H1 (cell line): Measurements from ENCODE around the gene RNF212. TPM values are rescaled to one million over a fixed set of nuclear protein-coding genes. Genes with fewer than 3 reads are reported as not detected.

Experiments
- CTCF ChIA-PET: fragments of 300-600 bp; sonication (Branson Sonifier 250); formaldehyde crosslinking; loops from one replicate; lab custom pipeline; 2021; ENCODE audit not compliant: partially characterized antibody; lab: Charles Lee
- POLR2A ChIA-PET: fragments of 300-600 bp; sonication (Branson Sonifier 250); formaldehyde crosslinking; loops from one replicate; lab custom pipeline; 2021; ENCODE audit warnings: inconsistent platforms; ENCODE audit not compliant: partially characterized antibody; lab: Charles Lee
- DNase-seq, 2 experiments: peaks; one replicate each; pipeline versions ENCODE4 v3.0.0 to v3.0.0-alpha.2; 2010 to 2022; ENCODE audit warnings: low spot score in 2 of 2, low read depth in 1 of 2, mixed read lengths in 1 of 2
- FAIRE-seq: peaks from 2 replicates; lab custom pipeline; 2011; peaks lifted over from hg19 to GRCh38; lab: Jason Lieb, UNC
- H2AFZ ChIP-seq: 2 replicates; pipeline ENCODE4 v1.8.1; 2012; ENCODE audit warnings: low read length, inconsistent platforms
- H2AK5ac ChIP-seq: 2 replicates; pipeline ENCODE4 v1.6.1; 2013; ENCODE audit warnings: low read depth, low read length
- H2BK120ac ChIP-seq: replicated peaks from 2 replicates; pipeline ENCODE3; 2013; ENCODE audit warnings: low read depth, low read length, inconsistent platforms
- H2BK12ac ChIP-seq: 2 replicates; pipeline ENCODE4 v1.6.1; 2013; ENCODE audit warnings: low read depth, low read length
- H2BK15ac ChIP-seq: 2 replicates; pipeline ENCODE4 v1.6.1; 2013; ENCODE audit warnings: low read length
- H2BK20ac ChIP-seq: 2 replicates; pipeline ENCODE4 v1.6.1; 2013; ENCODE audit warnings: low read length
- H2BK5ac ChIP-seq: 2 replicates; pipeline ENCODE4 v1.6.1; 2013; ENCODE audit warnings: low read depth, low read length
- H3K14ac ChIP-seq: 2 replicates; pipeline ENCODE4 v1.6.1; 2013; ENCODE audit warnings: inconsistent platforms; ENCODE audit not compliant: insufficient read length
- H3K18ac ChIP-seq: 2 replicates; pipeline ENCODE4 v1.6.1; 2013; ENCODE audit warnings: low read length; ENCODE audit errors: extremely low read depth
- H3K23ac ChIP-seq: 2 replicates; pipeline ENCODE4 v1.6.1; 2013; ENCODE audit warnings: inconsistent platforms; ENCODE audit not compliant: insufficient read length
- H3K23me2 ChIP-seq: 2 replicates; pipeline ENCODE4 v1.6.1; 2013; ENCODE audit warnings: low read depth, low read length
- H3K27ac ChIP-seq: 2 replicates; pipeline ENCODE4 v1.6.1; 2011; ENCODE audit warnings: low read depth, low read length, inconsistent platforms
- H3K27me3 ChIP-seq, 4 experiments: replicated peaks in 1 of 4; 1 replicate in 1 of 4; 2 replicates in 3 of 4; pipeline versions ENCODE4 v1.6.1 to v1.8.1; 2011 to 2013; ENCODE audit warnings: low read length in 3 of 4, mild to moderate bottlenecking in 3 of 4, inconsistent platforms in 2 of 4, mixed read lengths in 2 of 4, moderate library complexity in 1 of 4; ENCODE audit not compliant: control insufficient read depth in 3 of 4, insufficient read depth in 3 of 4; ENCODE audit errors: extremely low read depth in 1 of 4
- H3K36me3 ChIP-seq, 4 experiments: 2 replicates each; pipeline versions ENCODE4 v1.6.1 to v1.8.1; 2011 to 2013; ENCODE audit warnings: mild to moderate bottlenecking in 4 of 4, low read length in 3 of 4, moderate library complexity in 2 of 4, control low read depth in 1 of 4, inconsistent platforms in 1 of 4; ENCODE audit not compliant: insufficient read depth in 4 of 4, control insufficient read depth in 2 of 4
- H3K4ac ChIP-seq: replicated peaks from 2 replicates; pipeline ENCODE3; 2013; ENCODE audit warnings: low read length, low read depth, mixed read lengths, inconsistent platforms; ENCODE audit not compliant: insufficient read length
- H3K4me1 ChIP-seq, 4 experiments: replicated peaks in 1 of 4; 1 replicate in 1 of 4; 2 replicates in 3 of 4; pipeline versions ENCODE4 v1.6.1 to v1.8.1; 2011 to 2013; ENCODE audit warnings: low read length in 3 of 4, inconsistent platforms in 2 of 4, mixed read lengths in 1 of 4; ENCODE audit not compliant: insufficient read depth in 4 of 4, control insufficient read depth in 3 of 4
- H3K4me2 ChIP-seq, 2 experiments: 2 replicates each; pipeline versions ENCODE4 v1.6.1 to v1.8.1; 2011 to 2013; ENCODE audit warnings: low read depth in 2 of 2, low read length in 2 of 2, control low read depth in 1 of 2, inconsistent platforms in 1 of 2, mild to moderate bottlenecking in 1 of 2; ENCODE audit not compliant: insufficient read depth in 1 of 2
- H3K4me3 ChIP-seq, 4 experiments: fragments of 200-600, 300-600 bp in 1 of 4; sonication (generic), shearing (Covaris generic), sonication (Bioruptor Twin) in 1 of 4; 2 replicates each; pipeline versions ENCODE4 v1.5.1 to v1.8.1; 2011 to 2016; ENCODE audit warnings: low read length in 4 of 4, low read depth in 3 of 4, control low read depth in 2 of 4, inconsistent platforms in 2 of 4, mild to moderate bottlenecking in 2 of 4, mixed read lengths in 1 of 4, moderate library complexity in 1 of 4; ENCODE audit not compliant: insufficient read depth in 2 of 4; ENCODE audit errors: extremely low read depth in 1 of 4
- H3K56ac ChIP-seq: replicated peaks from 2 replicates; pipeline ENCODE3; 2013; ENCODE audit warnings: low read depth, mild to moderate bottlenecking, mixed read lengths, low read length, inconsistent platforms; ENCODE audit not compliant: insufficient read length
- H3K79me1 ChIP-seq: 2 replicates; pipeline ENCODE4 v1.6.1; 2013; ENCODE audit warnings: low read depth, low read length, control low read depth
- H3K79me2 ChIP-seq, 2 experiments: 2 replicates each; pipeline versions ENCODE4 v1.6.1 to v1.8.1; 2012 to 2013; ENCODE audit warnings: low read length in 2 of 2, mild to moderate bottlenecking in 2 of 2, inconsistent platforms in 1 of 2; ENCODE audit not compliant: insufficient read depth in 2 of 2, control insufficient read depth in 1 of 2
- H3K9ac ChIP-seq, 4 experiments: replicated peaks in 1 of 4; 1 replicate in 1 of 4; 2 replicates in 3 of 4; pipeline versions ENCODE4 v1.6.1 to v1.8.1; 2011 to 2013; ENCODE audit warnings: low read depth in 3 of 4, low read length in 3 of 4, control low read depth in 2 of 4, mild to moderate bottlenecking in 2 of 4, moderate library complexity in 2 of 4, inconsistent platforms in 1 of 4; ENCODE audit errors: extremely low read depth in 1 of 4
- H3K9me3 ChIP-seq, 2 experiments: 2 replicates each; pipeline versions ENCODE4 v1.6.1 to v1.8.1; 2012 to 2013; ENCODE audit warnings: mild to moderate bottlenecking in 2 of 2, moderate library complexity in 2 of 2, control low read depth in 1 of 2, inconsistent platforms in 1 of 2, low read depth in 1 of 2, low read length in 1 of 2, mixed read lengths in 1 of 2; ENCODE audit not compliant: insufficient read depth in 2 of 2
- H4K20me1 ChIP-seq, 2 experiments: replicated peaks in 1 of 2; 2 replicates each; pipeline versions ENCODE3 to v1.8.1; 2011 to 2013; ENCODE audit warnings: inconsistent platforms in 2 of 2, low read length in 2 of 2, mild to moderate bottlenecking in 1 of 2; ENCODE audit not compliant: insufficient read depth in 2 of 2, control insufficient read depth in 1 of 2
- H4K5ac ChIP-seq: 2 replicates; pipeline ENCODE4 v1.6.1; 2013; ENCODE audit warnings: low read length, low read depth, mixed read lengths, inconsistent platforms; ENCODE audit not compliant: insufficient read length
- H4K8ac ChIP-seq: 2 replicates; pipeline ENCODE4 v1.8.0; 2013; ENCODE audit warnings: mild to moderate bottlenecking, moderate library complexity, low read length, inconsistent platforms; ENCODE audit not compliant: insufficient read depth; ENCODE audit errors: extremely low read depth
- H4K91ac ChIP-seq: replicated peaks from 2 replicates; pipeline ENCODE3; 2013; ENCODE audit warnings: low read length, mixed read lengths, inconsistent platforms; ENCODE audit not compliant: insufficient read length
- ATF2 ChIP-seq: IDR thresholded peaks from 2 replicates; pipeline ENCODE4 v1.6.1; 2012; ENCODE audit warnings: low read length, inconsistent platforms
- CBX8 ChIP-seq: fragments of 300-800, 300-1000 bp; sonication (generic); IDR thresholded peaks from 2 replicates; pipeline ENCODE4 v1.7.1; 2016; ENCODE audit warnings: low read depth, low read length, borderline replicate concordance
- GABPA ChIP-seq: IDR thresholded peaks from 2 replicates; pipeline ENCODE4 v1.6.1; 2011; ENCODE audit warnings: mild to moderate bottlenecking, low read length, moderate library complexity, borderline replicate concordance; ENCODE audit not compliant: insufficient read depth
- HDAC6 ChIP-seq: IDR thresholded peaks from one replicate; pipeline ENCODE4 v1.7.1; 2012; ENCODE audit warnings: low read depth, mild to moderate bottlenecking, inconsistent platforms, low read length, moderate library complexity
- KDM4A ChIP-seq: IDR thresholded peaks from one replicate; pipeline ENCODE4 v1.7.1; 2012; ENCODE audit warnings: low read depth, mild to moderate bottlenecking, moderate library complexity, low read length, inconsistent platforms; ENCODE audit not compliant: severe bottlenecking
- SIRT6 ChIP-seq: IDR thresholded peaks from one replicate; pipeline ENCODE4 v1.7.1; 2012; ENCODE audit warnings: low read length, inconsistent platforms
- SP1 ChIP-seq: IDR thresholded peaks from 2 replicates; pipeline ENCODE4 v1.6.1; 2011; ENCODE audit warnings: low read depth, low read length
- SP4 ChIP-seq: IDR thresholded peaks from 2 replicates; pipeline ENCODE4 v1.6.1; 2012; ENCODE audit warnings: low read length, inconsistent platforms
- whole genome bisulfite sequencing, 2 experiments: shearing (Covaris generic) in 1 of 2; methylation state at CpG; one replicate each; pipeline versions ENCODE4 v1.1.6 to v1.1.7; 2013 to 2015; ENCODE audit warnings: low lambda C conversion rate in 2 of 2, mixed read lengths in 2 of 2, inconsistent platforms in 1 of 2, low coverage in 1 of 2, missing lambda C conversion rate in 1 of 2; ENCODE audit not compliant: insufficient replicate concordance in 2 of 2, insufficient coverage in 1 of 2, insufficient read length in 1 of 2; ENCODE audit errors: extremely low coverage in 1 of 2, missing lambda C conversion rate in 1 of 2; 5-methylcytosine and 5-hydroxymethylcytosine counted together
- polyA plus RNA-seq, 7 experiments: library from polyadenylated mRNA; depleted of rRNA in 3 of 7; stranded (reverse) in 5 of 7; unstranded in 2 of 7; fragments of >200 nt in 5 of 7; fragments of 200-250 nt in 2 of 7; gene quantifications; 1 replicate in 5 of 7; 2 replicates in 1 of 7; 4 replicates in 1 of 7; pipeline versions ENCODE4 v1.2.1 to v1.2.3, GENCODE V29; 2011 to 2013; ENCODE audit warnings: missing spikeins in 2 of 7, mixed read lengths in 2 of 7
- total RNA-seq: library from RNA; stranded (reverse); fragmentation: NEBNext Ultra II Directional; extraction: Animal tissue kit (Norgen Biotek cat#: 25700); gene quantifications from 2 replicates; pipeline ENCODE4 v1.2.1, GENCODE V29; 2021

RNF212 gene
- total and polyA plus RNA-seq, 2 of the 8 experiments (the other 6 are each of a cell fraction or from before 2014, with no cell fraction given) = 3.4 to 5.4 TPM

DNA sequence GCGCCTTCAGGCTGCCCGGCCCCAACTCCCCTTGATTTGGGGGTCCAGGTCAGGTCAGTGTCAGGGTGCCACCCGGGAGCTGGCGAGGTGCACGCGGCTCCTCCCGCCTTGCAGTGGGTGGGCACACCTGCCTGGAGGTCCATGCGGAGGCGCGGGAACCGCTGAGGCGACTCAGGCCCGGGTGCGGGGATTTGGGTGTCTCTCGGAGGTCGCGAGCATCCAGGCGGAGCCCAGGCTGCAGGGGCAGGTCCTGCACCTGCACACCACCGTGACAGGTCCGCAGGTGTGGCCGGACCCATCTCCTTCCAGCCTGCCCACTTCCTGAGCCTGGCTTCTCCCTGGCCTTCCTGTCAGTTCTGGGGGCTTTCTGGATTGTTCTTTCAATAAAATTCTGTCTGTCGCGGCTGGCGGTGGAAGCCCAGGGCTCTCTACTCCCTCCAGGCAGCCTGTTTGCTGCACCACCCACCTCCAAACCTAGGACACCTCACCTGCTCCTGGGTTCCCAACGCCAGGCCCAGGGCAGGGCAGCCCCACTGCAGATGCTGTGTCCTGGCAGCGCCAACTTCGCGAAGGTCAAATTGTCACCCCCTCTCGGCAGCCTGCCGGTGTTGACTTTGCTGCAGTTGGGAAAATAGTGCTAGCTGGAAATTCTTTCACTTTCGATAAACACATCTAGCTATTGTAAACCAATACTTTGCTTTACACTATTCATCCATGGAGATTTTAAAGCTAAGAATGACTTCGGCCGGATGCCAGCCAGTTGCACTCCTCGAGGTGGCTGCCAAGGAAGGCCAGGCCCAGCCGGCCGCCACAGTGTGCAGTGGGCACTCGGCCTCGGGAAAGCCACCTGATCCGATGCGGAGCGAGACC is 66.0 kb downstream of the RNF212 start:
- peak in 1 of 2 experiments; percentile 54 for DNase-seq
- no peak for FAIRE-seq
- Histone ChIP-seq H3K18ac (no peak overlapping the region), H2BK120ac (no peak overlapping the region), H3K9ac (no peak overlapping the region), H4K20me1 (peaks cover 0 to 4% of the 10 kb centered on the region in 2 experiments), H2BK5ac (no peak overlapping the region), H3K79me2 (no peaks in the 10 kb centered on the region), H4K8ac (peak overlapping the region; percentile 35), H4K5ac (no peak overlapping the region), H3K23ac (no peak overlapping the region), H2BK12ac (no peak overlapping the region), H3K27ac (no peak overlapping the region), H2AFZ (no peak overlapping the region), H3K56ac (no peak overlapping the region), H4K91ac (no peak overlapping the region), H3K36me3 (no peaks in the 10 kb centered on the region), H3K4ac (no peak overlapping the region), H3K9me3 (no peaks in the 10 kb centered on the region), H3K14ac (no peak overlapping the region), H3K23me2 (peaks cover 9% of the 10 kb centered on the region), H2AK5ac (no peak overlapping the region), H3K4me3 (no peak overlapping the region), H3K4me1 (peaks cover 0 to 12% (median 9%) of the 10 kb centered on the region in 4 experiments; a peak in 6 of 7 replicates), H3K79me1 (no peaks in the 10 kb centered on the region), H2BK15ac (no peak overlapping the region), H2BK20ac (no peak overlapping the region), H3K27me3 (peaks cover 0 to 11% (median 9%) of the 10 kb centered on the region in 4 experiments; a peak in 6 of 7 replicates), H3K4me2 (no peak overlapping the region)
- CTCF ChIA-PET = interaction anchor here (1.0 kb wide), 1 partner anchor 26 kb away, joined by 4 read pairs; no protein-coding TSS in a partner anchor
- WGBS, 2 experiments = 93% methylated on average over 40 of the region's 41 CpGs; no CpG with 5 or more reads in 1 of the 2 experiments
- POLR2A ChIA-PET = no interaction called here
- TF ChIP-seq GABPA (no peak), SP4 (no peak), SIRT6 (no peak), ATF2 (no peak), HDAC6 (no peak), SP1 (no peak), KDM4A (no peak), CBX8 (no peak)
